ENCODE results near the gene NCOA7.

The NCOA7 gene

GRCh38 chr6:125865015-125865414 is 74.3 kb downstream of the NCOA7 start:
- Histone ChIP-seq H3K4me1 (ENCODE audit: control insufficient read depth, low read length) (no peaks in the 10 kb centered on the region), H3K27me3 (ENCODE audit: control insufficient read depth, low read length) (no peaks in the 10 kb centered on the region), H4K20me1 (ENCODE audit: control insufficient read depth, insufficient read depth, low read depth, low read length) (peaks cover 2% of the 10 kb centered on the region; the same call in 1 of the 2 replicates), H3K36me3 (ENCODE audit: control insufficient read depth, low read length) (peaks cover 36% of the 10 kb centered on the region), H3K9me3 (ENCODE audit: control insufficient read depth, insufficient read depth, low read length) (no peaks in the 10 kb centered on the region), H3F3A (ENCODE audit: control insufficient read depth, insufficient read depth) (no peaks in the 10 kb centered on the region), H3K4me2 (ENCODE audit: low read length) (no peak overlapping the region), H3K27ac (ENCODE audit: low read depth, low read length) (no peak overlapping the region), H3K9me2 (replicated peaks; ENCODE audit: control insufficient read depth, low read length) (no peaks in the 10 kb centered on the region), H3K79me2 (ENCODE audit: control insufficient read depth, low read length) (peaks cover 28% of the 10 kb centered on the region), H3K4me3 (ENCODE audit: low read length) (no peak overlapping the region)
- TF ChIP-seq CTCF (IDR thresholded peaks at IDR 0.05; ENCODE audit: low read depth, low read length, poor library complexity, severe bottlenecking) (no peak), EZH2phosphoT487 (IDR thresholded peaks at IDR 0.05; ENCODE audit: borderline replicate concordance, low read length) (no peak)

- H3K79me2 ChIP-seq (ENCODE audit: control insufficient read depth, low read length): peaks cover 39% of the 10 kb centered on the region
- no peak overlapping the region for H3K4me2 ChIP-seq (ENCODE audit: low read length)
Observed at GRCh38 chr6:125866433-125866832, 75.7 kb downstream of the NCOA7 start.

GRCh38 chr6:125867483-125867942 is 76.8 kb downstream of the NCOA7 start:
- Histone ChIP-seq H3K27me3 (ENCODE audit: control insufficient read depth, low read length) (no peaks in the 10 kb centered on the region), H3K4me3 (ENCODE audit: low read length) (no peak overlapping the region), H3K27ac (ENCODE audit: low read depth, low read length) (no peak overlapping the region), H3K9me3 (ENCODE audit: control insufficient read depth, insufficient read depth, low read length) (no peaks in the 10 kb centered on the region), H3K9me2 (replicated peaks; ENCODE audit: control insufficient read depth, low read length) (no peaks in the 10 kb centered on the region), H3K36me3 (ENCODE audit: control insufficient read depth, low read length) (peaks cover 42% of the 10 kb centered on the region), H3K79me2 (ENCODE audit: control insufficient read depth, low read length) (peaks cover 38% of the 10 kb centered on the region), H3F3A (ENCODE audit: control insufficient read depth, insufficient read depth) (no peaks in the 10 kb centered on the region), H3K4me2 (ENCODE audit: low read length) (no peak overlapping the region), H4K20me1 (ENCODE audit: control insufficient read depth, insufficient read depth, low read depth, low read length) (peaks cover 2% of the 10 kb centered on the region; the same call in 1 of the 2 replicates), H3K4me1 (ENCODE audit: control insufficient read depth, low read length) (peaks cover 11% of the 10 kb centered on the region)
- TF ChIP-seq EZH2phosphoT487 (IDR thresholded peaks at IDR 0.05; ENCODE audit: borderline replicate concordance, low read length): no peak
- no peak for TF ChIP-seq CTCF (IDR thresholded peaks at IDR 0.05; ENCODE audit: low read depth, low read length, poor library complexity, severe bottlenecking)

More at GRCh38 chr6:125866433-125866832, 75.7 kb downstream of the NCOA7 start:
- peaks cover 45% of the 10 kb centered on the region for H3K36me3 ChIP-seq (ENCODE audit: control insufficient read depth, low read length)
- no peak for TF ChIP-seq CTCF (IDR thresholded peaks at IDR 0.05; ENCODE audit: low read depth, low read length, poor library complexity, severe bottlenecking)
- TF ChIP-seq EZH2phosphoT487 (IDR thresholded peaks at IDR 0.05; ENCODE audit: borderline replicate concordance, low read length): no peak
- H3F3A ChIP-seq (ENCODE audit: control insufficient read depth, insufficient read depth): no peaks in the 10 kb centered on the region
- peaks cover 2% of the 10 kb centered on the region; the same call in 1 of the 2 replicates for H4K20me1 ChIP-seq (ENCODE audit: control insufficient read depth, insufficient read depth, low read depth, low read length)
- H3K27me3 ChIP-seq (ENCODE audit: control insufficient read depth, low read length): no peaks in the 10 kb centered on the region
- no peak overlapping the region for H3K27ac ChIP-seq (ENCODE audit: low read depth, low read length)
- H3K9me3 ChIP-seq (ENCODE audit: control insufficient read depth, insufficient read depth, low read length): no peaks in the 10 kb centered on the region
- no peaks in the 10 kb centered on the region for H3K9me2 ChIP-seq (replicated peaks; ENCODE audit: control insufficient read depth, low read length)
- no peak overlapping the region for H3K4me3 ChIP-seq (ENCODE audit: low read length)
- peaks cover 9% of the 10 kb centered on the region for H3K4me1 ChIP-seq (ENCODE audit: control insufficient read depth, low read length)
